ENCODE data around the gene PUS3. TPM values are rescaled to one million over a fixed set of nuclear protein-coding genes. Genes with fewer than 3 reads are reported as not detected.

The PUS3 gene
- total RNA-seq, 4 donors from 2014 or later, result 9.2 to 11.9 (median 10.7) TPM

- DNase-seq, result no peak
- WGBS, 2 donors, result 84 to 90% methylated on average over 7 to 9 of the region's 9 CpGs
- H3K27me3 ChIP-seq, result peaks cover 0 to 23% (median 0%) of the 10 kb centered on the region in 4 donors
- intact Hi-C loops (cut with DNase I), result loop anchor here (5.0 kb wide), 1 partner anchor 273 kb away; no protein-coding TSS in a partner anchor
- no peaks in the 10 kb centered on the region for H3K36me3 ChIP-seq
- no peaks in the 10 kb centered on the region for H3K4me1 ChIP-seq
- no peak overlapping the region for H3K27ac ChIP-seq
- no peaks in the 10 kb centered on the region for H3K9me3 ChIP-seq
- TF ChIP-seq POLR2A (IDR thresholded peaks at IDR 0.05) (no peak), CTCF (IDR thresholded peaks at IDR 0.05) (no peak)
- H3K4me3 ChIP-seq, result no peak overlapping the region
Observed at GRCh38 chr11:125924384-125925007, 21.5 kb upstream of the PUS3 start.

DNA sequence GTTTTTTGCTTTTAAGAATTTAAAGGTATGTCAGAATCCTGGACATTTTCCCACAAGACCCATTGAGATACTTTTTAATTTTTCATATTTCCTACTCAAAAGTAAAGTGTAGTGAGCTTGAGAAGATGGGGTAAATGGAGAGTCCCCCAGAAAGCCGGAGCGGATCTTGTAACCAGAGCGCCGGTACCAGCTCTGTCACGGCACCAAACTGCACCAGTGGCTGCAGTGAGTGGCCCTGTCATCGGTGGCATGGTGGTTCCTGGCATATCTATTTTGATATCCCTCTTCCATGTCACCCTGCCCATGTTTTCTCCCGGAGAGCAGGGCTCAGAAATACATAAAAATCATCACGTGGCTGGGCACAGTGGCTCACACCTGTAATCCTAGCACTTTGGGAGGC, 20.6 kb upstream of the PUS3 start:
- intact Hi-C loops (cut with DNase I), result loop anchor here (5.0 kb wide), 1 partner anchor 274 kb away; no protein-coding TSS in a partner anchor
- Histone ChIP-seq H3K27me3 (peaks cover 0 to 27% (median 0%) of the 10 kb centered on the region in 4 donors), H3K4me1 (no peaks in the 10 kb centered on the region), H3K36me3 (no peaks in the 10 kb centered on the region), H3K9me3 (no peaks in the 10 kb centered on the region), H3K4me3 (no peak overlapping the region), H3K27ac (no peak overlapping the region)
- 89 to 93% methylated on average over 7 to 8 of the region's 8 CpGs for WGBS, 2 donors
- TF ChIP-seq CTCF (IDR thresholded peaks at IDR 0.05) (no peak), POLR2A (IDR thresholded peaks at IDR 0.05) (no peak)
- no peak for DNase-seq

DNA sequence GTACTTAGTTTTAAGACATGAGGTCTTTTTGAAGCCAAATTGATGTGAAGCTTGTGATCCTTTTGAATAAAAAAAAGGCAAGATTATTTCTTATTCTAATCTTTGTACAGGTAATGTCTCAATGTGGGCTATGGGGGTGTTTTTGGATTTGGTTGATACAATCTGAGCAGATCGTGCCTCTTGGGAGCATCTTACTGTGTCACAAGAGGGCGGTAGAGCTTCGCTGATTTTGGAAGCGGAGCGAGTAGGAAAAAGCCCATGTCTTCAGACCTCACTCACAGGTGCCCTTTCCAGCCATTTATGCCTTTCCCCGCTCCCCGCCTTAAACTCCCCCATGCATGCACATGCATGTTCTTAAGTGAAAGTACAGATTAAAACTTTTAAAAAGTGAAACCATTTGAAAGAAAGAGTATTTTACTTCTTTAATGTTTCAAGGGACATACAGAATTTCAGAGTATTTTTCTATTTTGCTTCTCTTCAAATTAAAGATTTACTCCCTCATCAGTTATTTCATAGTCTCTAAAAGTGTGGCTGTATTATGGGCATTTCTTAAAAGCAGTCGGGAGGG, 20.1 kb upstream of the PUS3 start:
- no peaks in the 10 kb centered on the region for H3K9me3 ChIP-seq
- no peak for DNase-seq
- H3K4me1 ChIP-seq, result no peaks in the 10 kb centered on the region
- H3K36me3 ChIP-seq, result no peaks in the 10 kb centered on the region
- 4 to 6% methylated on average over 8 of the region's 8 CpGs for WGBS, 2 donors
- intact Hi-C loops (cut with DNase I), result loop anchor here (5.0 kb wide), 1 partner anchor 274 kb away; no protein-coding TSS in a partner anchor
- H3K4me3 ChIP-seq, result no peak overlapping the region
- peaks cover 0 to 33% (median 0%) of the 10 kb centered on the region in 4 donors for H3K27me3 ChIP-seq
- H3K27ac ChIP-seq, result no peak overlapping the region
- no peak for TF ChIP-seq POLR2A (IDR thresholded peaks at IDR 0.05)
- peak; percentile 54 to 80 (median 69) for TF ChIP-seq CTCF (IDR thresholded peaks at IDR 0.05)

DNA sequence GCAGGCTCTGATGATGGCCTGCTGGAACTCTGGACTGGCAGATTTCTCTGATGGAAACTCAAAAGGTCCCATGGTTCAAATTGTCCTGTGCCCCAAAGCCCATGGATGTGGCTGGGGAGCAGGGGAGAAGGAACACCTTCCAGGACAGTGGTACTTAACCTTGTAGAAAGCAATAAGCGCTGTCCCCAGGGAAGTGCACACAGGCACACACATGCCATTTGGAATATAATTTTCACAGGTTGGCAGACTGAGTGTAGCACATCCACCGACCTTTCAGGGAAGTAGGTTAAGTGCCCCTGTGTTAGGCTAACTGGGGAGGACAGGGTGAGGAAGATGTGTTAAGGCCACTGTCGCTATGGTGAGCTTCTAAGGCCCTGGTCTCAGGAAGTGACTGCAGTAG, 19.1 kb upstream of the PUS3 start:
- TF ChIP-seq POLR2A (IDR thresholded peaks at IDR 0.05) (no peak), CTCF (IDR thresholded peaks at IDR 0.05) (no peak)
- Histone ChIP-seq H3K27me3 (peaks cover 0 to 40% (median 0%) of the 10 kb centered on the region in 4 donors), H3K4me3 (no peak overlapping the region), H3K27ac (no peak overlapping the region), H3K4me1 (no peaks in the 10 kb centered on the region), H3K36me3 (no peaks in the 10 kb centered on the region), H3K9me3 (no peaks in the 10 kb centered on the region)
- DNase-seq, result no peak
- intact Hi-C loops (cut with DNase I), result loop anchor here (5.0 kb wide), 1 partner anchor 275 kb away; no protein-coding TSS in a partner anchor
- WGBS, 2 donors, result 63 to 90% methylated on average over 3 of the region's 3 CpGs

DNA sequence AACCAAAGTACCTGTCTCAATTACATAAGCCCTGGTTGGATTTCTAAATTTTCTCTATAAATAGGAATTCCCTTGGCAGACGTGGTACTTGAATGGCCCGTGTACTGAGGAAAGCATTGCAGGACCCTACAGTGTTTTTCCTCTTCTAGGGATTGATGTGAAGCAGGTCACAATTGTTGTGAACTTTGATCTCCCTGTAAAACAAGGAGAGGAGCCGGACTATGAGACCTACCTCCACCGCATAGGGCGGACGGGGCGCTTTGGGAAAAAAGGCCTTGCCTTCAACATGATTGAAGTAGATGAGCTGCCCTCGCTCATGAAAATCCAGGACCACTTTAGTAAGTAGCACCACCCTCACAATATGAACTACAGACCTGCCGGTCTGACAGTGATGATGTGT, 18.0 kb upstream of the PUS3 start:
- Histone ChIP-seq H3K36me3 (no peaks in the 10 kb centered on the region), H3K4me1 (no peaks in the 10 kb centered on the region), H3K27ac (no peak overlapping the region), H3K9me3 (no peaks in the 10 kb centered on the region), H3K27me3 (peaks cover 0 to 46% (median 0%) of the 10 kb centered on the region in 4 donors), H3K4me3 (no peak overlapping the region)
- DNase-seq, result no peak
- WGBS, 2 donors, result 76 to 85% methylated on average over 8 of the region's 9 CpGs
- TF ChIP-seq POLR2A (IDR thresholded peaks at IDR 0.05) (no peak), CTCF (IDR thresholded peaks at IDR 0.05) (no peak)
- intact Hi-C loops (cut with DNase I), result loop anchor here (5.0 kb wide), 1 partner anchor 276 kb away; no protein-coding TSS in a partner anchor
